GM10248 (cell line): ENCODE measurements around the gene PLAC1.

ENCODE experiments used
- CTCF ChIA-PET: fragments of 300-600 bp; sonication (Branson Sonifier 250); formaldehyde crosslinking; extraction: SDS; loops from one replicate; lab custom pipeline; 2021; ENCODE audit warnings: antibody characterized with exemption; lab: Yijun Ruan, JAX
- POLR2A ChIA-PET: fragments of 350-650 bp; sonication (Branson Sonifier 250); formaldehyde crosslinking; extraction: SDS; loops from one replicate; lab custom pipeline; 2020; ENCODE audit warnings: antibody characterized with exemption; lab: Yijun Ruan, JAX
- DNase-seq: peaks from one replicate; pipeline ENCODE4 v3.0.0; 2012; ENCODE audit errors: extremely low spot score
- CTCF ChIP-seq: IDR thresholded peaks from 2 replicates; pipeline ENCODE4 v1.5.1; 2012; ENCODE audit warnings: mild to moderate bottlenecking, low read depth; ENCODE audit errors: extremely low read depth, missing control alignments, control extremely low read depth

The PLAC1 gene

GRCh38 chrX:134604701-134605311 is 53.5 kb downstream of the PLAC1 start:
- DNase-seq = no peak
- CTCF ChIA-PET = interaction anchor here (0.9 kb wide), 1 partner anchor 10 kb away, joined by 3 read pairs; no protein-coding TSS in a partner anchor
- no peak for TF ChIP-seq CTCF
- POLR2A ChIA-PET = no interaction called here

DNA sequence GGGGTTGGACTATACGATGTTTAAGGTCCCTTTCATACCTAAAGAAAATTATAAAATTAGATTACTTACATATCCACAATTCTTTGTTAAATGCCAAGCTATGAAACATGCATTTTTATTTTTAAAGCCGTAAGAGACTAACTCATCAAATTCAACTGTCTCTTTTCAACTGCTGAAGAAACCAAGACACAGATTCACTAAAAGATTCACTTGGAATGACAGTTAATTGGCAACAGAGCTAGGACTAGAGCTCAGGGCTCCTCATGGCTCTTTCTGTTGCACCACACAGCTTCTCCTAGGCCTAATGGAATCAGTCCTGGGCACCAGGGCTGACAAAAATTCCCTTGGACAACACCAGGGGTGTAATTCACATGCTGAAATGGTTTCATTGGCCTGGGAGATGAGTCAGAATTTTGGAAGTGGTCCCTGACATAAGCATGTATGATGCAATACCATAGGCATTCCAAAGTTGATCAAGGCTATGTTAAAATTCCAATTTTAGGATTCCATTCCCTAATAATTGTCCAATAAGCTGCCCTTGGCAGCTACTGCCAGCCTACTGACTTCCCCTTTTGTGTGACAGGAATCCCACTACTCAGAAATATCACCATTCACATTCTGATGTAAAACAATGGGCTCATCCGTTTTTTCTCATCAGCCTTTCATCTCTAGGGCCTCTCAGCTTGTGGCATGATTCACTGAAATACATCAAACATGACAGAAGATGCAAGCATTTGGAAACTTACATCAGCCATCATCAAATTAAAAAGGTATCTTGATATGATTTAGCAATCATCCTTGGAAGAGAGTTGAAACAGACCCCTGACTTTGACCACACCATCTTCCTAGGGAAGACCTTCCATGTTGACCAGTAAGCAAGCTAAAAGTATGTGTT is 54.2 kb downstream of the PLAC1 start:
- no peak for TF ChIP-seq CTCF
- no peak for DNase-seq
- POLR2A ChIA-PET = no interaction called here
- CTCF ChIA-PET = interaction anchor here (1.4 kb wide), 1 partner anchor 10 kb away, joined by 3 read pairs; no protein-coding TSS in a partner anchor

DNA sequence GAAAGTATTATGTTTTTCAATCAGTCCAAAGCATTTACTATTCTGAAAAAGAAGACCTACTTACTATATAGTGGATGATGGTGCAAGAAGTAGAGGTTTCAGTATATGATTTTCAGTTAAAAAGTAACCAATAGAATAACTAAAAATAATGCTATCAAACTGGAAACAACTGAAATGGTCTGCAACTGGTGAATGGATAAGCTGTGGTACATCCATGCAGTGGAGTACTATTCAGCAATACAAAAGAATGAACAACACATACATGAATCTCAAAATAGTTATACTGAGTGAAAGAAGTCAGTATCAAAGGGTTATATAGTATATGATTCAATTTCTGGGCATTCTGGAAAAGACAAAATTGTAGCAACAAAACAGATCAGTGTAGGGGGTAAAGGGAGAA is 55.9 kb downstream of the PLAC1 start:
- ChIA-PET CTCF (interaction anchor here (1.4 kb wide), 1 partner anchor 9 kb away, joined by 3 read pairs; no protein-coding TSS in a partner anchor), POLR2A (no interaction called here)
- no peak for TF ChIP-seq CTCF
- no peak for DNase-seq

DNA sequence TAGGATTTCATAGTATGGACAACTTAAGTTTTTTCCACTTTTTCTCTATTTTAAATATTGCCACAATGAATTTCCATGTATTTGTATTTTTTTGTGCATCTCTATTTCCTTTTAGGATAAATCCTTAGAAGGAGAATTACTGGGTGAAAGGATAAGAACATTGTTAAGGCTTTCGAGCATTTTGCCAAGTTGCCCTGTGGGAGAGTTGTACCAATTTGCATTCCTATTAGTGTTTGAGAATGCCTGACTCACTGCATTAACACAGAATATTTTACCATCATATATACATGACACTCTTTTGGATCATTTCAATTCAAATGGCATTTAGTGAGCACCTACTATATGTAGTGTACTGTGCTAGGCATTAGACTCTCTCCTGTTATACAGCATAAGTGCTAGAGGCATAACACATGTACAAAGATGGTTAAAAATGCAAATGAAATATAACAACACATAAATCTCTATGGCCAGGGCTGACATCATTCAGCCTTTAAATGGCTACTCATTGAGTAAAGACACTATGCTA is 57.0 kb downstream of the PLAC1 start:
- no peak for TF ChIP-seq CTCF
- CTCF ChIA-PET = interaction anchor here (1.3 to 1.4 kb wide), 2 partner anchors 10 to 22 kb away, joined by 3 read pairs; no protein-coding TSS in a partner anchor
- no peak for DNase-seq
- POLR2A ChIA-PET = no interaction called here

- POLR2A ChIA-PET = no interaction called here
- TF ChIP-seq CTCF = no peak
- CTCF ChIA-PET = interaction anchor here (1.3 kb wide), 1 partner anchor 23 kb away, joined by 3 read pairs; no protein-coding TSS in a partner anchor
- DNase-seq = no peak
Observed at GRCh38 chrX:134600714-134601113, 57.6 kb downstream of the PLAC1 start.

GRCh38 chrX:134599184-134599914 is 58.9 kb downstream of the PLAC1 start:
- TF ChIP-seq CTCF = no peak
- ChIA-PET POLR2A (interaction anchor here (0.7 kb wide), 1 partner anchor 22 kb away, joined by 3 read pairs; no protein-coding TSS in a partner anchor), CTCF (no interaction called here)
- DNase-seq = no peak
